Right atrium auricular region (tissue), 2 donors: ENCODE measurements around the gene SH3TC1. TPM values are rescaled to one million over a fixed set of nuclear protein-coding genes. Genes with fewer than 3 reads are reported as not detected.

ENCODE experiments used
- DNase-seq: peaks from one replicate; pipeline ENCODE4 v3.0.0-alpha.2; 2019; ENCODE audit warnings: low spot score
- H3K27ac ChIP-seq, 2 donors: fragments of 200-600 bp; sonication (generic); 1 replicate in 1 of 2; 2 replicates in 1 of 2; pipeline ENCODE4 v1.5.1; 2016 to 2019
- H3K27me3 ChIP-seq, 2 donors: fragments of 200-600 bp; sonication (generic); one replicate each; pipeline versions ENCODE4 v1.5.1 to v1.6.0; 2017 to 2019
- H3K36me3 ChIP-seq: fragments of 200-600 bp; sonication (generic); one replicate; pipeline ENCODE4 v1.5.1; 2016
- H3K4me1 ChIP-seq, 2 donors: fragments of 200-600 bp; sonication (generic); one replicate each; pipeline versions ENCODE4 v1.5.1 to v1.6.0; 2017 to 2019
- H3K4me3 ChIP-seq, 2 donors: fragments of 200-600 bp; sonication (generic); 1 replicate in 1 of 2; 2 replicates in 1 of 2; pipeline ENCODE4 v1.5.1; 2017 to 2019; ENCODE audit warnings: mild to moderate bottlenecking in 1 of 2, moderate library complexity in 1 of 2
- H3K9me3 ChIP-seq, 2 donors: fragments of 200-600 bp; sonication (generic); one replicate each; pipeline ENCODE4 v1.5.1; 2019
- total RNA-seq, 2 donors: library from RNA; depleted of rRNA; stranded (reverse); fragments of >200 nt; gene quantifications; one replicate each; pipeline ENCODE4 v1.1.0, GENCODE V29; 2016
- TF ChIP-seq, protein P1 (sequence below), 2 donors: fragments of 200-600 bp; sonication (generic); IDR thresholded peaks; one replicate each; pipeline ENCODE4 v1.5.1; 2019; ENCODE audit warnings: antibody characterized with exemption in 2 of 2

SH3TC1 gene
- total RNA-seq, 2 donors from 2014 or later = 8.9 to 13.9 TPM

- Histone ChIP-seq H3K27ac (no peak overlapping the region), H3K36me3 (no peaks in the 10 kb centered on the region), H3K27me3 (no peaks in the 10 kb centered on the region), H3K4me3 (no peak overlapping the region), H3K9me3 (no peaks in the 10 kb centered on the region), H3K4me1 (peaks cover 0 to 23% of the 10 kb centered on the region in 2 donors)
- TF ChIP-seq, protein P1, sequence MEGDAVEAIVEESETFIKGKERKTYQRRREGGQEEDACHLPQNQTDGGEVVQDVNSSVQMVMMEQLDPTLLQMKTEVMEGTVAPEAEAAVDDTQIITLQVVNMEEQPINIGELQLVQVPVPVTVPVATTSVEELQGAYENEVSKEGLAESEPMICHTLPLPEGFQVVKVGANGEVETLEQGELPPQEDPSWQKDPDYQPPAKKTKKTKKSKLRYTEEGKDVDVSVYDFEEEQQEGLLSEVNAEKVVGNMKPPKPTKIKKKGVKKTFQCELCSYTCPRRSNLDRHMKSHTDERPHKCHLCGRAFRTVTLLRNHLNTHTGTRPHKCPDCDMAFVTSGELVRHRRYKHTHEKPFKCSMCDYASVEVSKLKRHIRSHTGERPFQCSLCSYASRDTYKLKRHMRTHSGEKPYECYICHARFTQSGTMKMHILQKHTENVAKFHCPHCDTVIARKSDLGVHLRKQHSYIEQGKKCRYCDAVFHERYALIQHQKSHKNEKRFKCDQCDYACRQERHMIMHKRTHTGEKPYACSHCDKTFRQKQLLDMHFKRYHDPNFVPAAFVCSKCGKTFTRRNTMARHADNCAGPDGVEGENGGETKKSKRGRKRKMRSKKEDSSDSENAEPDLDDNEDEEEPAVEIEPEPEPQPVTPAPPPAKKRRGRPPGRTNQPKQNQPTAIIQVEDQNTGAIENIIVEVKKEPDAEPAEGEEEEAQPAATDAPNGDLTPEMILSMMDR (IDR thresholded peaks at IDR 0.05) = no peak
- DNase-seq = no peak
Observed at GRCh38 chr4:8264106-8264505, 65.0 kb downstream of the SH3TC1 start.

- Histone ChIP-seq H3K27me3 (no peaks in the 10 kb centered on the region), H3K36me3 (no peaks in the 10 kb centered on the region), H3K4me1 (peaks cover 0 to 32% of the 10 kb centered on the region in 2 donors), H3K27ac (no peak overlapping the region), H3K4me3 (no peak overlapping the region), H3K9me3 (no peaks in the 10 kb centered on the region)
- TF ChIP-seq, protein P1 (IDR thresholded peaks at IDR 0.05) = no peak
- no peak for DNase-seq
Observed at GRCh38 chr4:8265171-8265929, 66.3 kb downstream of the SH3TC1 start.

GRCh38 chr4:8266088-8266487 is 67.0 kb downstream of the SH3TC1 start:
- TF ChIP-seq, protein P1 (IDR thresholded peaks at IDR 0.05) = no peak
- Histone ChIP-seq H3K4me1 (peaks cover 0 to 29% of the 10 kb centered on the region in 2 donors), H3K9me3 (no peaks in the 10 kb centered on the region), H3K36me3 (no peaks in the 10 kb centered on the region), H3K27ac (peak overlapping the region in 1 of 2 donors; percentile 6), H3K27me3 (no peaks in the 10 kb centered on the region), H3K4me3 (no peak overlapping the region)
- DNase-seq = no peak

DNA sequence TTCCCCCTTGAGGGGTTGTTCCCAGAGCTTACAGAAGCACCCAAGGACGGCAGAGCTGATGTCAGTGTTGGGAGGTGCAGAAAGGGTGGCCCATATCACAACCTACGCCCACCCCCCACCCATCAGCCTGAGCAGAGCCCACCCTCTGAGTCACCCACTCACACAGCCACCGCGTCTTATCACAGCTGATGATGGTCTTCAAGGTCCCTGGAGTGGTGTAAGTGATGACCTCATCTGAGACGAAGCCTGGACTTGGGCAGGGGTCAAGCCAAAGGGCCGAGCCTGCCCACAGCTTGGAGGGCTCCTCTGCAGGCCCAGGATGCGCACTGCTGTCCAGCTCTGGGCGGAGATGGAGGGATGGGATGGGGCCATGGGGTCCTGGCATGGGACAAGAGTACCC is 67.4 kb downstream of the SH3TC1 start:
- Histone ChIP-seq H3K9me3 (no peaks in the 10 kb centered on the region), H3K27me3 (no peaks in the 10 kb centered on the region), H3K4me3 (no peak overlapping the region), H3K36me3 (no peaks in the 10 kb centered on the region), H3K27ac (peak overlapping the region in 1 of 2 donors; percentile 6), H3K4me1 (peaks cover 0 to 29% of the 10 kb centered on the region in 2 donors)
- TF ChIP-seq, protein P1 (IDR thresholded peaks at IDR 0.05) = no peak
- no peak for DNase-seq

GRCh38 chr4:8267077-8267476 is 68.0 kb downstream of the SH3TC1 start:
- Histone ChIP-seq H3K4me1 (peaks cover 0 to 34% of the 10 kb centered on the region in 2 donors), H3K9me3 (no peaks in the 10 kb centered on the region), H3K4me3 (no peak overlapping the region), H3K36me3 (no peaks in the 10 kb centered on the region), H3K27ac (peak overlapping the region in 1 of 2 donors; percentile 6), H3K27me3 (no peaks in the 10 kb centered on the region)
- TF ChIP-seq, protein P1 (IDR thresholded peaks at IDR 0.05) = peak; percentile 42 to 79
- DNase-seq = peak; percentile 89
